Breast epithelium (tissue), 4 donors: ENCODE results near the gene ADCY7. TPM values are rescaled to one million over a fixed set of nuclear protein-coding genes. Genes with fewer than 3 reads are reported as not detected.

ENCODE experiments used
- DNase-seq, 2 donors: peaks; one replicate each; pipeline ENCODE4 v3.0.0-alpha.2; 2019; ENCODE audit warnings: low spot score in 2 of 2
- H3K27ac ChIP-seq, 2 donors: fragments of 200-600 bp; sonication (generic) in 1 of 2; one replicate each; pipeline ENCODE4 v1.5.1; 2016 to 2019; ENCODE audit warnings: mild to moderate bottlenecking in 1 of 2
- H3K27me3 ChIP-seq, 2 donors: fragments of 200-600 bp; sonication (generic) in 1 of 2; one replicate each; pipeline versions ENCODE4 v1.5.1 to v1.6.0; 2017 to 2019; ENCODE audit warnings: control low read depth in 1 of 2, mild to moderate bottlenecking in 1 of 2
- H3K36me3 ChIP-seq: fragments of 200-600 bp; one replicate; pipeline ENCODE4 v1.5.1; 2019
- H3K4me1 ChIP-seq, 2 donors: fragments of 200-600 bp; sonication (generic); one replicate each; pipeline ENCODE4 v1.5.1; 2016 to 2019; ENCODE audit warnings: control low read depth in 1 of 2
- H3K4me3 ChIP-seq, 3 donors: fragments of 200-600 bp; sonication (generic); 1 replicate in 2 of 3; 2 replicates in 1 of 3; pipeline ENCODE4 v1.5.1; 2016 to 2019; ENCODE audit warnings: mild to moderate bottlenecking in 3 of 3, moderate library complexity in 2 of 3
- H3K9me3 ChIP-seq, 2 donors: fragments of 200-600 bp; sonication (generic) in 1 of 2; one replicate each; pipeline ENCODE4 v1.5.1; 2016 to 2019; ENCODE audit warnings: control low read depth in 1 of 2
- POLR2A ChIP-seq: fragments of 450-650 bp; IDR thresholded peaks from one replicate; pipeline ENCODE4 v1.6.1; 2016; ENCODE audit warnings: antibody characterized with exemption, mild to moderate bottlenecking, moderate library complexity
- POLR2AphosphoS5 ChIP-seq, 3 donors: sonication (generic); formaldehyde crosslinking; IDR thresholded peaks; one replicate each; pipeline ENCODE4 v1.6.1; 2017; ENCODE audit warnings: antibody characterized with exemption in 3 of 3
- intact Hi-C: fragments of 100-400 bp; cut with DNase I; formaldehyde crosslinking; loops from one replicate; pipeline ENCODE4 v1.15.1; 2023; ENCODE audit warnings: low total_unique reads
- total RNA-seq, 3 donors: library from RNA; depleted of rRNA; stranded (reverse); fragments of >200 nt; gene quantifications; one replicate each; pipeline ENCODE4 v1.1.0, GENCODE V29; 2016
- TF ChIP-seq, protein P1 (sequence below), 3 donors: fragments of 450-650 bp; IDR thresholded peaks; one replicate each; pipeline ENCODE4 v1.5.1; 2016 to 2017; ENCODE audit warnings: antibody characterized with exemption in 3 of 3, mild to moderate bottlenecking in 3 of 3, moderate library complexity in 3 of 3

The ADCY7 gene
- total RNA-seq, 3 donors from 2014 or later: 6.2 to 30.7 (median 10.2) TPM

DNA sequence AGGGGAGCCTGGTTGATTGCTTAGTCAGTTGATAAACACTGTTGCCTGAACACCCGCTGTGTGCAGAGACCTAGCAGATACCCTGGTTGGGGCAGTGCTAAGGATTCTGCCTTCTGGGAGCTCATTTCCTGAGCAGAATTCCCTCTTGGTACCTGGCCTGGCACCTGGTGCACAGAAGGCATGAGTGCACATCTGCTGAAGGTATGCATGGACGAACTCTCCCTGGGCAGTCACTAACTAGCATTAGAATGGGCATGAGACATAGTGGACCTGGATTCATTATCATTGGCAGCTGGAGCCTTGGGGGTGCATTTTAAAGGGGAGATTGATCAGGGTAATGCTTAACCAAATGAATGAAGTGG, 13.1 kb downstream of the ADCY7 start:
- no peak overlapping the region for H3K4me3 ChIP-seq
- no peak overlapping the region for H3K27ac ChIP-seq
- H3K36me3 ChIP-seq: no peaks in the 10 kb centered on the region
- H3K4me1 ChIP-seq: no peaks in the 10 kb centered on the region
- no peaks in the 10 kb centered on the region for H3K9me3 ChIP-seq
- no peak for DNase-seq
- H3K27me3 ChIP-seq: no peaks in the 10 kb centered on the region
- TF ChIP-seq POLR2AphosphoS5 (IDR thresholded peaks at IDR 0.05) (no peak), POLR2A (no peak)
- TF ChIP-seq, protein P1, sequence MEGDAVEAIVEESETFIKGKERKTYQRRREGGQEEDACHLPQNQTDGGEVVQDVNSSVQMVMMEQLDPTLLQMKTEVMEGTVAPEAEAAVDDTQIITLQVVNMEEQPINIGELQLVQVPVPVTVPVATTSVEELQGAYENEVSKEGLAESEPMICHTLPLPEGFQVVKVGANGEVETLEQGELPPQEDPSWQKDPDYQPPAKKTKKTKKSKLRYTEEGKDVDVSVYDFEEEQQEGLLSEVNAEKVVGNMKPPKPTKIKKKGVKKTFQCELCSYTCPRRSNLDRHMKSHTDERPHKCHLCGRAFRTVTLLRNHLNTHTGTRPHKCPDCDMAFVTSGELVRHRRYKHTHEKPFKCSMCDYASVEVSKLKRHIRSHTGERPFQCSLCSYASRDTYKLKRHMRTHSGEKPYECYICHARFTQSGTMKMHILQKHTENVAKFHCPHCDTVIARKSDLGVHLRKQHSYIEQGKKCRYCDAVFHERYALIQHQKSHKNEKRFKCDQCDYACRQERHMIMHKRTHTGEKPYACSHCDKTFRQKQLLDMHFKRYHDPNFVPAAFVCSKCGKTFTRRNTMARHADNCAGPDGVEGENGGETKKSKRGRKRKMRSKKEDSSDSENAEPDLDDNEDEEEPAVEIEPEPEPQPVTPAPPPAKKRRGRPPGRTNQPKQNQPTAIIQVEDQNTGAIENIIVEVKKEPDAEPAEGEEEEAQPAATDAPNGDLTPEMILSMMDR (IDR thresholded peaks at IDR 0.05): no peak
- intact Hi-C loops: no loop called here

- TF ChIP-seq, protein P1 (IDR thresholded peaks at IDR 0.05): no peak
- TF ChIP-seq POLR2AphosphoS5 (IDR thresholded peaks at IDR 0.05) (no peak), POLR2A (no peak)
- Histone ChIP-seq H3K27me3 (no peaks in the 10 kb centered on the region), H3K4me3 (no peak overlapping the region), H3K9me3 (no peaks in the 10 kb centered on the region), H3K27ac (no peak overlapping the region), H3K36me3 (no peaks in the 10 kb centered on the region), H3K4me1 (no peaks in the 10 kb centered on the region)
- intact Hi-C loops: no loop called here
- no peak for DNase-seq
These were observed 14.6 kb downstream of the ADCY7 start for GRCh38 chr16:50280932-50281331.

GRCh38 chr16:50281391-50282009, 15.1 kb downstream of the ADCY7 start:
- no peak overlapping the region for H3K4me3 ChIP-seq
- H3K27ac ChIP-seq: no peak overlapping the region
- intact Hi-C loops: no loop called here
- no peak for DNase-seq
- H3K36me3 ChIP-seq: no peaks in the 10 kb centered on the region
- TF ChIP-seq POLR2A (no peak), POLR2AphosphoS5 (IDR thresholded peaks at IDR 0.05) (no peak)
- TF ChIP-seq, protein P1 (IDR thresholded peaks at IDR 0.05): no peak
- H3K9me3 ChIP-seq: no peaks in the 10 kb centered on the region
- no peaks in the 10 kb centered on the region for H3K4me1 ChIP-seq
- no peaks in the 10 kb centered on the region for H3K27me3 ChIP-seq

GRCh38 chr16:50282010-50282538, 15.7 kb downstream of the ADCY7 start:
- Histone ChIP-seq H3K4me3 (no peak overlapping the region), H3K4me1 (no peaks in the 10 kb centered on the region), H3K9me3 (no peaks in the 10 kb centered on the region), H3K27me3 (no peaks in the 10 kb centered on the region), H3K27ac (no peak overlapping the region), H3K36me3 (no peaks in the 10 kb centered on the region)
- peak in 1 of 2 donors; percentile 35 for DNase-seq
- intact Hi-C loops: no loop called here
- peak in 1 of 3 donors; percentile 40 for TF ChIP-seq POLR2AphosphoS5 (IDR thresholded peaks at IDR 0.05)
- no peak for TF ChIP-seq POLR2A

DNA sequence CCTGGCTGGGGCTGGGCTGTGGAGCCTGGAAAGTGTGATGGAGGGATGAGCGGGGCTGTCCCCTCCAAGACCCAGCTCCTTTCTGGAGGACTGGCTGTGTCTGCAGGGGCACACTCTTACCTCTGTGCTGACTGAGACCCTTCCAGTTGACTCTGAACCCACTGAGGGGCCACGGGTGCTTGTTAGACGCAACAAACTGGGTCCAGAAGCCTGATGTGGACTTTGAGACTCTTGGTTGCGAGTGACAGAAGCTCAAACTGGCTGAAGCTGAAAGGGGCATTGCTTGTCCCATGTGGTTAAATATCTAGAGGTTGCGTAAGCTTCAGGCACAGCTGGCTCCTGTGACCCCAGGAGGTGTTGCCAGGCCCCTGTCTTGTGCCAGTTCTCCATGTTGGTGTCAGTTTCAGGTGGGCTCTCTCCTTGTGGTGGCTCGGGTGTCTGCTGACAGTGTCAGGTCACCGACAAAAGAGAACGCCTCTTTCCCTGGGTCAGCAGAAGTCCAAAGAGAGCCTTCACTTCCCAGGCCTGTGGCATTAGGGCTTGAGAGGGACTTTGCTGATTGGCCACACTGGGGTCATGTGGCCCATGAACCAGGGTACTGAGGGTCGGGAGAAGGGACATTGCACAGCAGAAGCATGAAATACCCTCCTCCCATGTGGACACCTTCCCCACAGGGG, 16.7 kb downstream of the ADCY7 start:
- DNase-seq: no peak
- no peaks in the 10 kb centered on the region for H3K4me1 ChIP-seq
- no peaks in the 10 kb centered on the region for H3K36me3 ChIP-seq
- no peaks in the 10 kb centered on the region for H3K9me3 ChIP-seq
- intact Hi-C loops: no loop called here
- H3K4me3 ChIP-seq: no peak overlapping the region
- H3K27me3 ChIP-seq: no peaks in the 10 kb centered on the region
- no peak overlapping the region for H3K27ac ChIP-seq
- TF ChIP-seq, protein P1 (IDR thresholded peaks at IDR 0.05): no peak
- no peak for TF ChIP-seq POLR2AphosphoS5 (IDR thresholded peaks at IDR 0.05)
- no peak for TF ChIP-seq POLR2A
